Panc1 (cell line): ENCODE measurements around the gene SBK2. TPM values are rescaled to one million over a fixed set of nuclear protein-coding genes. Genes with fewer than 3 reads are reported as not detected.

Source experiments
- ATAC-seq: fragments of 200-7000 bp; cut with Tn5 transposase; 2 replicates; pipeline ENCODE4 v1.9.1; 2020; ENCODE audit warnings: mild to moderate bottlenecking, moderate library complexity
- BruUV-seq: library from RNA; stranded (reverse); fragments of 400-500 nt; replicated peaks from 2 replicates; lab custom pipeline; 2021; lab: Mats Ljungman, UMichigan
- CTCF ChIA-PET: fragments of 300-600 bp; sonication (Branson Sonifier 250); formaldehyde crosslinking; loops from one replicate; lab custom pipeline; 2022; ENCODE audit warnings: antibody characterized with exemption; lab: Charles Lee
- POLR2A ChIA-PET: fragments of 300-600 bp; sonication (Branson Sonifier 250); formaldehyde crosslinking; loops from one replicate; lab custom pipeline; 2022; ENCODE audit warnings: antibody characterized with exemption; lab: Charles Lee
- DNase-seq: peaks from one replicate; pipeline ENCODE4 v3.0.0-alpha.2; 2010; ENCODE audit warnings: low read depth, low spot score
- H3K27ac ChIP-seq: 2 replicates; pipeline ENCODE4 v1.5.1; 2011; ENCODE audit warnings: mild to moderate bottlenecking, low read length, inconsistent platforms
- H3K27me3 ChIP-seq: fragments of 200-500 bp; sonication (Bioruptor generic); 2 replicates; pipeline ENCODE4 v1.6.0; 2014; ENCODE audit warnings: low read length, inconsistent platforms; ENCODE audit not compliant: control insufficient read depth, insufficient read depth
- H3K36me3 ChIP-seq: fragments of 200-500 bp; sonication (Bioruptor generic); 2 replicates; pipeline ENCODE4 v1.5.1; 2014; ENCODE audit warnings: inconsistent platforms, mild to moderate bottlenecking, low read length, moderate library complexity; ENCODE audit not compliant: control insufficient read depth, insufficient read depth
- H3K4me1 ChIP-seq: 2 replicates; pipeline ENCODE4 v1.5.1; 2011; ENCODE audit warnings: inconsistent platforms, mild to moderate bottlenecking, low read length, moderate library complexity; ENCODE audit not compliant: control insufficient read depth, insufficient read depth
- H3K4me3 ChIP-seq, 2 experiments: 2 replicates each; pipeline ENCODE4 v1.5.1; 2011 to 2012; ENCODE audit warnings: low read depth in 2 of 2, low read length in 2 of 2, mild to moderate bottlenecking in 2 of 2, inconsistent platforms in 1 of 2, moderate library complexity in 1 of 2
- H3K9me3 ChIP-seq: fragments of 200-500 bp; sonication (Bioruptor generic); 2 replicates; pipeline ENCODE4 v1.5.1; 2014; ENCODE audit warnings: low read depth, mild to moderate bottlenecking, inconsistent platforms, low read length, moderate library complexity; ENCODE audit not compliant: control insufficient read depth, insufficient read depth
- POLR2AphosphoS5 ChIP-seq: IDR thresholded peaks from 2 replicates; pipeline ENCODE4 v1.6.1; 2012; ENCODE audit warnings: mild to moderate bottlenecking, low read depth, low read length, moderate library complexity
- SIN3A ChIP-seq: IDR thresholded peaks from 2 replicates; pipeline ENCODE4 v1.6.1; 2012; ENCODE audit warnings: low read depth, mild to moderate bottlenecking, low read length, moderate library complexity, borderline replicate concordance; ENCODE audit not compliant: insufficient read depth
- TCF7L2 ChIP-seq: IDR thresholded peaks from 2 replicates; pipeline ENCODE4 v1.6.1; 2011; ENCODE audit warnings: mild to moderate bottlenecking, low read depth, low read length, inconsistent platforms
- in situ Hi-C: cut with HindIII; loops from 2 replicates; pipeline ENCODE4 v1.10.0; 2016; ENCODE audit warnings: low sequenced_read_pairs, low pct_unique_long_range_greater_than_20kb
- intact Hi-C: fragments of 100-400 bp; cut with micrococcal nuclease; formaldehyde crosslinking; loops from one replicate; pipeline ENCODE4 v1.10.0; 2022; ENCODE audit not compliant: unreplicated experiment
- total RNA-seq: library from RNA; stranded (reverse); gene quantifications from one replicate; pipeline ENCODE4 v1.2.1, GENCODE V29; 2021; ENCODE audit not compliant: unreplicated experiment
- TF ChIP-seq, protein P1 (sequence below): fragments of 450-650 bp; IDR thresholded peaks from 2 replicates; pipeline ENCODE4 v1.5.1; 2017; ENCODE audit warnings: mild to moderate bottlenecking
- TF ChIP-seq, protein P2 (sequence below), 2 experiments: IDR thresholded peaks; 2 replicates each; pipeline ENCODE4 v1.6.1; 2011 to 2012; ENCODE audit warnings: low read depth in 2 of 2, control low read depth in 1 of 2, low read length in 1 of 2, mild to moderate bottlenecking in 1 of 2, moderate library complexity in 1 of 2; ENCODE audit not compliant: insufficient read depth in 1 of 2

The SBK2 gene
- total RNA-seq, 1 experiment from 2014 or later: 0.69 TPM

DNA sequence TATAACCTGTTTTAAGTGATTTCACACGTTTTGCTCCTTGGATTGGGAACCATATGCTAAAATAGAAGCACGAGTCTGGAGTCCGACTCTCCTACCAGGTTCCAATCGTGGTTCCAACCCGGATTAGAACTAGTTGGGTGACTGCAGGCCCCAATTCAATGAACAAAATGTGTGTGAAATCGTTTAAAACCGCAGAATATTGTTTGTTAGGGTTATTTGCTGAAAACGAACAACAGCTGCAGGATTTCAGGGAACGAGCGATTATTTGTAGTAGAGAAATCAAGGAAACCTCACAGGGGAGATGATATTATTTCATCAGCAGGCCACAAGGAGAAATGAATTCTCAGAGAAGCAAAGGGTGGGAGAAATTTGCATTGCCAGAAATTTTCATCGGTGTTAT, 32.0 kb downstream of the SBK2 start:
- Histone ChIP-seq H3K9me3 (no peaks in the 10 kb centered on the region), H3K27me3 (no peaks in the 10 kb centered on the region), H3K4me1 (no peaks in the 10 kb centered on the region), H3K4me3 (no peak overlapping the region), H3K27ac (no peak overlapping the region), H3K36me3 (no peaks in the 10 kb centered on the region)
- POLR2A ChIA-PET: no interaction called here
- intact Hi-C loops (no loop called here), in situ Hi-C loops (no loop called here)
- CTCF ChIA-PET: interaction anchor here (0.7 to 1.7 kb wide), 3 partner anchors 37 to 43 kb away, joined by 3 to 31 read pairs (median 3); no protein-coding TSS in a partner anchor
- TF ChIP-seq, protein P1, sequence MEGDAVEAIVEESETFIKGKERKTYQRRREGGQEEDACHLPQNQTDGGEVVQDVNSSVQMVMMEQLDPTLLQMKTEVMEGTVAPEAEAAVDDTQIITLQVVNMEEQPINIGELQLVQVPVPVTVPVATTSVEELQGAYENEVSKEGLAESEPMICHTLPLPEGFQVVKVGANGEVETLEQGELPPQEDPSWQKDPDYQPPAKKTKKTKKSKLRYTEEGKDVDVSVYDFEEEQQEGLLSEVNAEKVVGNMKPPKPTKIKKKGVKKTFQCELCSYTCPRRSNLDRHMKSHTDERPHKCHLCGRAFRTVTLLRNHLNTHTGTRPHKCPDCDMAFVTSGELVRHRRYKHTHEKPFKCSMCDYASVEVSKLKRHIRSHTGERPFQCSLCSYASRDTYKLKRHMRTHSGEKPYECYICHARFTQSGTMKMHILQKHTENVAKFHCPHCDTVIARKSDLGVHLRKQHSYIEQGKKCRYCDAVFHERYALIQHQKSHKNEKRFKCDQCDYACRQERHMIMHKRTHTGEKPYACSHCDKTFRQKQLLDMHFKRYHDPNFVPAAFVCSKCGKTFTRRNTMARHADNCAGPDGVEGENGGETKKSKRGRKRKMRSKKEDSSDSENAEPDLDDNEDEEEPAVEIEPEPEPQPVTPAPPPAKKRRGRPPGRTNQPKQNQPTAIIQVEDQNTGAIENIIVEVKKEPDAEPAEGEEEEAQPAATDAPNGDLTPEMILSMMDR: no peak
- TF ChIP-seq, protein P2, sequence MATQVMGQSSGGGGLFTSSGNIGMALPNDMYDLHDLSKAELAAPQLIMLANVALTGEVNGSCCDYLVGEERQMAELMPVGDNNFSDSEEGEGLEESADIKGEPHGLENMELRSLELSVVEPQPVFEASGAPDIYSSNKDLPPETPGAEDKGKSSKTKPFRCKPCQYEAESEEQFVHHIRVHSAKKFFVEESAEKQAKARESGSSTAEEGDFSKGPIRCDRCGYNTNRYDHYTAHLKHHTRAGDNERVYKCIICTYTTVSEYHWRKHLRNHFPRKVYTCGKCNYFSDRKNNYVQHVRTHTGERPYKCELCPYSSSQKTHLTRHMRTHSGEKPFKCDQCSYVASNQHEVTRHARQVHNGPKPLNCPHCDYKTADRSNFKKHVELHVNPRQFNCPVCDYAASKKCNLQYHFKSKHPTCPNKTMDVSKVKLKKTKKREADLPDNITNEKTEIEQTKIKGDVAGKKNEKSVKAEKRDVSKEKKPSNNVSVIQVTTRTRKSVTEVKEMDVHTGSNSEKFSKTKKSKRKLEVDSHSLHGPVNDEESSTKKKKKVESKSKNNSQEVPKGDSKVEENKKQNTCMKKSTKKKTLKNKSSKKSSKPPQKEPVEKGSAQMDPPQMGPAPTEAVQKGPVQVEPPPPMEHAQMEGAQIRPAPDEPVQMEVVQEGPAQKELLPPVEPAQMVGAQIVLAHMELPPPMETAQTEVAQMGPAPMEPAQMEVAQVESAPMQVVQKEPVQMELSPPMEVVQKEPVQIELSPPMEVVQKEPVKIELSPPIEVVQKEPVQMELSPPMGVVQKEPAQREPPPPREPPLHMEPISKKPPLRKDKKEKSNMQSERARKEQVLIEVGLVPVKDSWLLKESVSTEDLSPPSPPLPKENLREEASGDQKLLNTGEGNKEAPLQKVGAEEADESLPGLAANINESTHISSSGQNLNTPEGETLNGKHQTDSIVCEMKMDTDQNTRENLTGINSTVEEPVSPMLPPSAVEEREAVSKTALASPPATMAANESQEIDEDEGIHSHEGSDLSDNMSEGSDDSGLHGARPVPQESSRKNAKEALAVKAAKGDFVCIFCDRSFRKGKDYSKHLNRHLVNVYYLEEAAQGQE (IDR thresholded peaks at IDR 0.05; ENCODE audit: insufficient read depth in 1 of 2, low read depth in 2 of 2, low read length in 1 of 2): no peak
- no peak for TF ChIP-seq SIN3A
- TF ChIP-seq TCF7L2: no peak
- TF ChIP-seq POLR2AphosphoS5: no peak
- DNase-seq: no peak
- no TSS peak for BruUV-seq
- ATAC-seq: no peak

DNA sequence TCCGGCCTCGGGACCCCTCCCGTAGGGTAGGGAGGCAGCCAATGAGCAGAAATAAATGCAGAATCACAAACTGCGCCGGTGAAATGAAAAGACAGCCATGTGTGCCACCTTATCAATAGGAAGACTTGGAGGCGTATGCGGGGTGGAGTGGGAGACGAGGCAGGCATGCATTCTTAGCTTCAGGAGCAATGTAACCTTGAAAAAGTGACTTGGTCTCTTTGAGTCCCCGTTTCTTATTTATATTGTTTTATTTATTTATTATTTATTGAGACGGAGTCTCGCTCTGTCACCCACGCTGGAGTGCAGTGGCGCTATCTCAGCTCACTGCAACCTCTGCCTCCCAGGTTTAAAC, 32.7 kb downstream of the SBK2 start:
- in situ Hi-C loops: no loop called here
- DNase-seq: no peak
- H3K27me3 ChIP-seq: no peaks in the 10 kb centered on the region
- CTCF ChIA-PET: interaction anchor here (0.6 to 1.7 kb wide), 12 partner anchors 10 to 364 kb away, joined by 3 to 31 read pairs (median 6); partner anchors contain the start of gene ZNF628
- H3K4me3 ChIP-seq: peak overlapping the region; percentile 39 to 59; a peak in 3 of 4 replicates
- no peaks in the 10 kb centered on the region for H3K36me3 ChIP-seq
- intact Hi-C loops: no loop called here
- POLR2A ChIA-PET: interaction anchor here (0.6 kb wide), 1 partner anchor 10 kb away, joined by 5 read pairs; no protein-coding TSS in a partner anchor
- no peak overlapping the region; the same call in 1 of the 2 replicates for H3K27ac ChIP-seq
- TF ChIP-seq, protein P2 (IDR thresholded peaks at IDR 0.05; ENCODE audit: insufficient read depth in 1 of 2, low read depth in 2 of 2, low read length in 1 of 2): no peak
- TF ChIP-seq TCF7L2 (no peak), SIN3A (no peak), POLR2AphosphoS5 (no peak)
- TF ChIP-seq, protein P1: no peak
- no peaks in the 10 kb centered on the region for H3K9me3 ChIP-seq
- no peaks in the 10 kb centered on the region for H3K4me1 ChIP-seq
- no TSS peak for BruUV-seq
- ATAC-seq: no peak
